ENCODE data around the gene FOXP1. TPM values are rescaled to one million over a fixed set of nuclear protein-coding genes. Genes with fewer than 3 reads are reported as not detected.

The FOXP1 gene
- 67.3 and 69.9 TPM in 2 replicates for total RNA-seq

GRCh38 chr3:71583566-71584393, at the start of gene FOXP1:
FOXP1 (minus strand) TSS chr3:71583728; CDS start chr3:71198381, 385,347 bp downstream.

Other genes with a start within 250 kb of the FOXP1 start
- 1.2 and 2.2 TPM in 2 replicates for gene EIF4E3, start 141.7 kb upstream of the FOXP1 start, total RNA-seq
- 0.11 and 0.12 TPM in 2 replicates for gene GPR27, start 170.1 kb upstream of the FOXP1 start, total RNA-seq
- gene PROK2, start 201.4 kb upstream of the FOXP1 start, total RNA-seq = not detected in 2 replicates

All from uterine smooth muscle cell (primary cell).